ENCODE results near the gene CAVIN1.
"Not testable (repeated sequence)": the region's sequence is repeated elsewhere in the genome, so short reads cannot be mapped to it uniquely, and the experiment has no call there.

The CAVIN1 gene

DNA sequence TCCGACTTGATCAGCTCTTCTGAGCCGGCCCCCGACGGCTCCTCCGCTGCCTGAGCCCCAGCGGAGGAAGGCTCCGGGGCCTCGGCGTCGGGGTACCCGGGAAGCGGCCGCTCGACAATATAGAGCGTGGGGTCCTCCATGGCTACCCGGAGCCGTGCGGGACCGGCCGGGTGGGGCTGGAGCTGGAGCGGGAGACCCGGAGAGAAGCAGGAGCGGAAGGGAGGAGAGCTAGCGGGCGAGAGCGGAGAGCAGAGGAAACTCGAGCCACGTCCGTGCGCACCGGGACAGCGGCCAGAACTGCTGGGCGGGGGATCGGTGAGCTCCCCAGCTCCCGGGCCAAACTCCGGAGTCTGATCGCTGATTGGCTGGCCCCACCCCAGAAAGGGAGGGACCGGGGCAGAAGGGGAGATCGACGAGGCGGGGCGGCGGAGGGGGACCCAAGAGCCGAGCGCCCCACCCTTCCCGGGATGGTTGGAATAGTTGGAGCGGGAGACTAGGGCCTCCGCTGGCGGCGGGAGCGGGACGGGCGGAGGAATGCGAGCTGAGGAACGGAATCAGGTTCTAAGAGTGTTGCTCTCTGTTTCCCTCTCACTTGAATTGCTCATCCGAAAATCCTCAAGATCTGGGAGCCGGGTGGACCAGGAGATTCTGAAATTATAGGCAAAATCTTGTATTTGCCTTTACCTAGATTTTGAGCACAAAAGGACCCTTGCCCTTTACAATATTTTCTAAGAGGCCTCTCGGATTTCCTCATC lies at the start of gene CAVIN1:
TSS of gene CAVIN1 (minus strand) at position 299 of the 755 bp plus-strand sequence. CDS start at position 140, 159 bp downstream.
- DNase-seq: peak; percentile 89 to 92

GRCh38 chr17:42467889-42468288 lies 44.8 kb upstream of the CAVIN1 start:
- no peak for DNase-seq

DNA sequence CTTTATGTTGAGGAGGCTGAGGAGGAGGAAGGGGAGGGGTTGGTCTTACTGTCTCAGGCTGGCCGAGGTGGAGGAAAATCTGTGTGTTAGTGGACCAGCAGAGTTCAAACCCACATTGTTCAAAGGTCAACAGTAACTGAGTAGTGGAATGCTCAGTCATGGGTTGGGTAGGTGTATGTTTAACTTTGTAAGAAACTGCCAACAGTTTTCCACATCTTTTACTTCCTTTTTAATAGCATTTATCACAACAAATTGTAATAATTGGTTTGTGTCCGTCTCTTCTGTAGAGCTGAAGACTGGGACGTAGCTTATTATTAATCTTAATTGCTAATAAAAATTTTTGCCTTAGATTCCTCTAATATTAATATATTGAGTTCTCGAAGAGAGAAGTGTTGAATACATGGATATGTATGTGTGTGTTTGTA lies 40.9 kb upstream of the CAVIN1 start:
- DNase-seq: no peak

DNA sequence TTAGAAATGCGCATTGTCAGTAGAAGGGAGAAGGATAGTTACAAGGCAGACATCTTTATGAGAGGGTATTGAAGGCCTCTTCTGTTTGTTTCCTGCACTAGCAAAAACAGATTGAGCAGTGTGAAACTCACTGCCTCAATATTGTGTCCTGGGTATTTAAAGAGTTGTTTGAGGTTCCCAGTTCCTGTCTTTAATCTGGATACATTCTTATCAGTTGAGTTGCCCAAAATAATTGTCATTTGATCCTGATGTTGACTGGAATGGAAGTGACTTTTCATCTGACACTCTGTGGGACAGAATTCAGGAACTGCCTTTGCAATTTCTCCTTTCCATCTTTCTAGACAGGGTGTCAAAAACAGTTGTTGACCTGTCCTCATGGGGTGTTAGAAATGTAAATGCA lies 37.3 kb upstream of the CAVIN1 start:
- DNase-seq: no peak

GRCh38 chr17:42459801-42460281 lies 36.8 kb upstream of the CAVIN1 start:
- DNase-seq: peak in 1 of 2 experiments; percentile 20

- DNase-seq: peak; percentile 22 to 61
Observed at GRCh38 chr17:42459256-42459800, 36.3 kb upstream of the CAVIN1 start.

GRCh38 chr17:42458497-42459255 lies 35.6 kb upstream of the CAVIN1 start, which contains the start of gene ATP6V0A1:
TSS of gene ATP6V0A1 (plus strand) at chr17:42458878. CDS start at chr17:42460895, 2,017 bp downstream.
- DNase-seq: peak; percentile 60 to 77

GRCh38 chr17:42457107-42457792 lies 34.2 kb upstream of the CAVIN1 start:
- no peak for DNase-seq

DNA sequence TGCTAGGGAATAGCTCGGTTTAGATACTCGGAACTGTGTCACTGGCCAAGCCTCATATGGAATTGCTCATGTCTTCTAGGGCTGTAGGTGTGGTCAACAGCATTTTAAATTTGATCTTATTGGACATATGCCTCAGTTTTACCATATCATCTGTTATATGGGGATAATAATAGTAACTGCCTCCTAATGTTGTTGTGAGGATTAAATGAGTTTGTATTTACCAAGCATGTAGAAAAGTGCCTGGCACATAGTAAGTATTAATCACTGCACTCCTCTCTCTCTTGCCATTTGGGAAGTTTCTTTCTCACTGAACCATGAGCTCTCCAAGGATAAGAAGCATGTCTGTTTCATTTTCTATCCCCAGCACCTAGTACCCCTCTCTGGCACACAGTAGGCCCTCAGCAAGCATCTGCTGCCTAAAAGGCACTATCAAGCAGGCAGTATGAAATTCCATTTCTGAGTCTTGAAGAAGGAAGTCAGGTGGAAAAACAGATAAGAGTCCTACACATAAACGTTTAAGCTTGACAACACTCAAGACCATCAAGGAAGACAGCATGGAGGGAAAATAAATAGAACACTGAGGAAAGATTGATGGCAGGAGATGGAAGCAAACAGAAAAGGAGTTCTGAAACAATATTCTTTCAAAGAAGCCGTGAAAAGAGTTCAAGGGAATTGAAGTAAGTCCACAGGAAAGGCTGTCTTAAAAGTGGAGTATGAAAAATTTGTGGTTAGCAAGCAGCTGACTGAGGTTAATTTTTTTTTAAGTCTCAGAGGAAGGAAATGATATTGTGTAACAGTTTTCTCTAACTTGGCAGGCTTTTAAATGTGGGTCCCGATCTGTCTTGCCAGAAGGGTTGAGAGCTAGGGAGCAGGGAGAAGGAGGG lies 33.4 kb upstream of the CAVIN1 start:
- DNase-seq: peak in 1 of 2 experiments; percentile 60

- DNase-seq: not testable (repeated sequence)
Observed at GRCh38 chr17:42454987-42455386, 31.9 kb upstream of the CAVIN1 start.

DNA sequence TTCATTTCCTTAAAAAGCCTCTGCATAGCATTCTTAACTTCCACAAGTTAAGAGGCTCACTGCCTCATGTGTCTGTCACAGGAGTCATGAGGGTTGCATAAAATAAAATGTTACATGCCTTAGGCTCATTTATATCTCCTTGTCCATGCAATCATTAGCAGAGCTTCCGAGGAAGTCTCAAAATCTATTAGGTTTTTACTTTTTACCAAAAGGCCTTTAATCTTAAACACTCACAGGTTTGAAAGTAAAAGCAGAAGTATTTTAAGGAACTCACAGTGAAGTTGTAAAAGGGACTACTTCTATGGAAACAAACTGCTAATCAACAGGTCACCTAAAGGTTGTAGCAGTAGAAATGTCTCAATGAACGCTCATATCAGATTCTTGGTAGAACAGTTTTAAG lies 30.4 kb upstream of the CAVIN1 start:
- no peak for DNase-seq

GRCh38 chr17:42451270-42451669 lies 28.2 kb upstream of the CAVIN1 start:
- DNase-seq: not testable (repeated sequence)

DNA sequence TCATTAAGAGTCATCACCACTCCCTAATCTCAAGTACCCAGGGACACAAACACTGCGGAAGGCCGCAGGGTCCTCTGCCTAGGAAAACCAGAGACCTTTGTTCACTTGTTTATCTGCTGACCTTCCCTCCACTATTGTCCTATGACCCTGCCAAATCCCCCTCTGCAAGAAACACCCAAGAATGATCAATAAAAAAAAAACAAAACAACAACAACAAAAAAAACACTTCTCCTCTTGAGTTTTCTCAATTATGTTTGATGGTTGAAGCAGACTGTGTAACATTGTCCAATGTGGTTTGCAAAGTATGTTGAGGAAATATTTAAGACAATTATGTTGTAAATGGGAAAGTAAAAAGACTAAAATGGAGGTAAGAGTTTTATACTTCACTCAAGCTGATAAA lies 26.8 kb upstream of the CAVIN1 start:
- not testable (repeated sequence) for DNase-seq

GRCh38 chr17:42449176-42449575 lies 26.1 kb upstream of the CAVIN1 start:
- DNase-seq: not testable (repeated sequence)

DNA sequence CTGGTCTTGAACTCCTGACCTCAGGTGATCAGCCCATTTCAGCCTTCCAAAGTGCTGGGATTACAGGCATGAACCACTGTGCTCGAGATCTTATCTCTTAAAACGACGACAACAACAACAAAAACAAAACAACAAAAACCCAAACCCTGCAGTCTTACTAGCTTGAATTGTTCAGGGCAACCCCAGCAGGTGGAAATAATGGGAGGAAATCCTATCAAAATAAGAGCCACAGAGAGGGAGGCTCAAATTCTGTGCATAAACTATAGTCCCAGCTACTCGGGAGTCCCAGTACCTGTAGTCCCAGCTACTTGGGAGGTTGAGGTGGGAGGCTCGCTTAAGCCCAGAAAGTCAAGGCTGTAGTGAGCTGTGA lies 19.1 kb upstream of the CAVIN1 start:
- no peak for DNase-seq

DNA sequence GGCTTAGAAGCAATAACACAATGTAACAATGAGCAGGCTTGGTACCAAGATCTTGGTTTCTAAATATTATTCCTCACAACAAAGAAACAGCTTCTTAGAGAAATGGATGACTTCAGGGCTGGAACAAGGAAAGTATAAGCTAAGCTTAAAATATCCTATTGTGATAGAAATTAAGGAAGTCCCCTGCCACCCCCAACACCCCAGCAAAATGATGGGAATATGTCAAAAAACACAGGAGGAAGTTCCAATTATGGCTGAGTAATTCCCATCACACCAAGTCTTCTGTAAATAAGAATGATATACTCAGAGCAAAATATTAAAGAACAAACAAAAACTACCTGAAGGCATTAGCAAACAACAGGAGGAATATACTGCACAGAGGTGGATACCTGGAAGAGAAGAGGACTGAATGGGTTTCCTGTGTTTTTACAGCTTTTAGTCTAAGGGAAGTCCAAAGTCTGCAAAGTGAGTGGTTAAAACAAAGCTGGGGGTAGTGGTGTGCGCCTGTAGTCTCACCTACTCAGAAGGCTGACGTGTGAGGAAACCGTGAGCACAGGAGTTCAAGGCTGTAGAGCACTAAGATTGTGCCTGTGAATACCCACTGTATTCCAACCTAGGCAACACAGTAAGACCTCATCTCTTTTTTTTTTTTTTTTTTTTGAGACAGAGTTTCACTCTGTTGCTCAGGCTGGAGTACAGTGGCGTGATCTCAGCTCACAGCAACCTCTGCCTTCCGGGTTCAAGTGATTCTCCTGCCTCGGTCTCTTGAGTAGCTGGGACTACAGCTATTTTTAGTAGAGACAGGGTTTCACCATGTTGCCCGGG lies 18.5 kb upstream of the CAVIN1 start:
- DNase-seq: no peak

DNA sequence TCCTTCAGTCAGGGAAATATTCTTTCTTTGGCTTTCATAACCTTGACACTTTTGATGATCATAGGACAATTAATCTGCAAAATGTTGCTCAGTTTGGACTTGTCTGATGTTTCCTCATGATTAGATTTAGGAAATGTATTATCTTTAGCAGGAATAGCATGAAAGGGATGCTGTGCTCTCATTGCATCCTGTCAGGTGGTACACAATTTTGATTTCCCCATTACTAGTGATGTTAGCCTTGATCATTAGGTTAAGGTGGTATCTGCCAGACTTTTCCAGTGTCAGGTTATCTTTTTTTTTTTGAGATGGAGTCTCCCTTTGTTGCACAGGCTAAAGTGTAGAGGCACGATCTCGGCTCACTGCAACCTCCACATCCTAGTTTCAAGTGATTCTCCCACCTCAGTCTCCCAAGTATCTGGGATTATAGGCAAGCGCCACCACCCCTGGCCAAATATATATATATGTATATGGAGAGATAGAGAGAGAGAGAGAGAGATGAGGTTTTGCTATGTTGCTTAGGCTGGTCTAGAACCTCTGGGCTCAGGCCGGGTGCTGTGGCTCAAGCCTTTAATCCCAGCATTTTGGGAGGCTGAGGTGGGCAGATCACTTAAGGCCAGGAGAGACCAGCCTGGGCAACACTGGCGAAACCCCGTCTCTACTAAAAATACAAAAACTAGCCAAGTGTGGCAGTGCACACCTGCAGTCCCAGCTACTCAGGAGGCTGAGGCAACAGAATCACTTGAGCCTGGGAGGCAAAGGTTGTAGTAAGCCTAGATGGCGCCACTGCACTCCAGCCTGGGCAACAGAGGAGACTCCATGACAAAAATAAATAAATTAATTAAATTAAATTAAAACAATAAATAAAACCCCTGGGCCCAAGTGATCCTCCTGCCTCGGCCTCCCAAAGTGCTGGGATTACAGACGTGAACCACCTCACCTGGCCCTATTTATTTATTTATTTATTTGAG lies 15.8 kb upstream of the CAVIN1 start:
- DNase-seq: peak in 1 of 2 experiments; percentile 32

- no peak for DNase-seq
Observed at GRCh38 chr17:42436391-42436790, 13.3 kb upstream of the CAVIN1 start.

DNA sequence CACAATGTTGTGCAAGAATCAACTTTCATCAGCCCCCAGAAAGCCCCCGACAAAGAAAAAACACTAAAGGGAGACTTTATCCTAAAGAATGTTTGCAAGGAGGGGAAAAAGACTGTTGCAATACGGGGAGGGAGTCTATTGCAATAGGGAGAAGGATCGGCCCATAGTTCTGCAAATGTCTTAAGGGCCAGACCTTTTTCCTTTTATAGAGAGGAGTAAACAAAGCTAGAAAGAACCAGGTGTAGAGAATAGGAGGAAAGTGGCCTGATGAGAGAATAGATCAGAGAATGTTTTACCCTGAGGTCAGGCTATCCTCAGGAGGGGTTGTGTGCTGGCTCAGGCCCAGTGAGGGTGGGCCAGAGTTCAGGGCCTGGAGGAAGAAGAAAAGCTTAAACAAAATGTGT lies 8.7 kb upstream of the CAVIN1 start:
- DNase-seq: no peak

All from SW 1271 (cell line).